Measurements from ENCODE around the gene RELA. TPM values are rescaled to one million over a fixed set of nuclear protein-coding genes. Genes with fewer than 3 reads are reported as not detected.

The RELA gene
- total and polyA plus RNA-seq, 2 experiments from 2014 or later, result 18.5 to 22.8 TPM

- Histone ChIP-seq H3K9me2 (ENCODE audit: insufficient read depth) (no peaks in the 10 kb centered on the region), H3K27me3 (ENCODE audit: insufficient read depth) (no peaks in the 10 kb centered on the region), H3F3A (replicated peaks; ENCODE audit: low read depth) (no peaks in the 10 kb centered on the region; the same call in 1 of the 2 replicates), H3K4me1 (ENCODE audit: insufficient read depth) (no peaks in the 10 kb centered on the region), H3K27ac (ENCODE audit: low read depth) (no peak overlapping the region), H4K20me1 (replicated peaks; ENCODE audit: insufficient read depth) (no peaks in the 10 kb centered on the region; the same call in 1 of the 2 replicates), H3K36me3 (ENCODE audit: insufficient read depth) (peaks cover 7% of the 10 kb centered on the region), H3K4me3 (no peak overlapping the region), H3K79me2 (replicated peaks; ENCODE audit: insufficient read depth) (no peaks in the 10 kb centered on the region), H2AFZ (no peak overlapping the region), H3K4me2 (no peak overlapping the region)
- H3K27ac Mint-ChIP-seq, result no peak overlapping the region
- H3K4me3 Mint-ChIP-seq, result no peak overlapping the region
- ATAC-seq, result no peak
- H3K4me1 Mint-ChIP-seq, result no peaks in the 10 kb centered on the region; the same call in 2 of the 3 replicates
- no peaks in the 10 kb centered on the region for H3K9me3 Mint-ChIP-seq
- TF ChIP-seq ETS1 (IDR thresholded peaks at IDR 0.05), result no peak
- no peak for TF ChIP-seq ZNF331 (CRISPR knock-in tag; IDR thresholded peaks at IDR 0.05; ENCODE audit: low read depth)
- TF ChIP-seq STAT1 (IDR thresholded peaks at IDR 0.05; ENCODE audit: unreplicated experiment), result no peak
- no peak for TF ChIP-seq ZNF114 (CRISPR knock-in tag; IDR thresholded peaks at IDR 0.05)
- TF ChIP-seq ZNF462 (CRISPR knock-in tag; IDR thresholded peaks at IDR 0.05), result no peak
- no peak for TF ChIP-seq NANOG (IDR thresholded peaks at IDR 0.05; ENCODE audit: borderline replicate concordance)
- TF ChIP-seq CREB1 (CRISPR knock-in tag; IDR thresholded peaks at IDR 0.05; ENCODE audit: low read depth), result no peak
- TF ChIP-seq CTCF (conservative IDR thresholded peaks at IDR 0.05; ENCODE audit: low read depth in 2 of 2), result no peak
- no peak for TF ChIP-seq POLR2AphosphoS5 (IDR thresholded peaks at IDR 0.05; ENCODE audit: low read depth)
- TF ChIP-seq JUNB (IDR thresholded peaks at IDR 0.05; ENCODE audit: unreplicated experiment), result no peak
- no peak for TF ChIP-seq EZH2 (IDR thresholded peaks at IDR 0.05; ENCODE audit: low read depth, unreplicated experiment)
- no peak for TF ChIP-seq REST (IDR thresholded peaks at IDR 0.05; ENCODE audit: unreplicated experiment)
- TF ChIP-seq EZH2phosphoT487 (IDR thresholded peaks at IDR 0.05; ENCODE audit: unreplicated experiment), result no peak
- H3K27me3 Mint-ChIP-seq (ENCODE audit: insufficient read depth, low read depth, poor library complexity), result peaks cover 11% of the 10 kb centered on the region
- DNase-seq (ENCODE audit: low spot score), result no peak
- peaks cover 48% of the 10 kb centered on the region for H3K36me3 Mint-ChIP-seq (ENCODE audit: low read depth)
These were observed 38.7 kb downstream of the RELA start for GRCh38 chr11:65623852-65624616.
